Measurements from ENCODE around the gene MLH3.

Gene MLH3

GRCh38 chr14:75064205-75064567 is 12.9 kb upstream of the MLH3 start:
- no peak for DNase-seq

- peak; percentile 49 for DNase-seq
These were observed 12.4 kb upstream of the MLH3 start, which contains the start of gene ACYP1 for GRCh38 chr14:75063491-75064204. Gene ACYP1 (minus strand): TSS chr14:75064024. CDS start chr14:75063553, 471 bp downstream.

- no peak for DNase-seq
These were observed 11.7 kb upstream of the MLH3 start for GRCh38 chr14:75063013-75063412.

GRCh38 chr14:75060420-75060819 is 9.2 kb upstream of the MLH3 start:
- DNase-seq, result no peak

- no peak for DNase-seq
These were observed 8.4 kb upstream of the MLH3 start for GRCh38 chr14:75059642-75060041.

- no peak for DNase-seq
These were observed 3.2 kb upstream of the MLH3 start for GRCh38 chr14:75054421-75054820.

- no peak for DNase-seq
These were observed 2.4 kb upstream of the MLH3 start for GRCh38 chr14:75053396-75054291.

GRCh38 chr14:75051556-75051899 is 261 bp upstream of the MLH3 start:
- DNase-seq, result no peak

GRCh38 chr14:75049731-75050201 is 1.5 kb downstream of the MLH3 start:
- DNase-seq, result no peak

- DNase-seq, result no peak
These were observed 2.1 kb downstream of the MLH3 start for GRCh38 chr14:75049136-75049535.

- DNase-seq, result no peak
These were observed 3.2 kb downstream of the MLH3 start for GRCh38 chr14:75048101-75048500.

GRCh38 chr14:75047506-75047905 is 3.8 kb downstream of the MLH3 start:
- no peak for DNase-seq

GRCh38 chr14:75046899-75047298 is 4.4 kb downstream of the MLH3 start:
- DNase-seq, result no peak

- no peak for DNase-seq
These were observed 5.0 kb downstream of the MLH3 start for GRCh38 chr14:75046275-75046674.

GRCh38 chr14:75044752-75045151 is 6.5 kb downstream of the MLH3 start:
- no peak for DNase-seq

GRCh38 chr14:75044322-75044721 is 6.9 kb downstream of the MLH3 start:
- no peak for DNase-seq

- DNase-seq, result no peak
These were observed 9.2 kb downstream of the MLH3 start for GRCh38 chr14:75042035-75042434.

GRCh38 chr14:75041613-75042012 is 9.7 kb downstream of the MLH3 start:
- DNase-seq, result no peak

- DNase-seq, result no peak
These were observed 10.3 kb downstream of the MLH3 start for GRCh38 chr14:75040959-75041358.

GRCh38 chr14:75040507-75040906 is 10.8 kb downstream of the MLH3 start:
- no peak for DNase-seq

GRCh38 chr14:75032939-75033338 is 18.3 kb downstream of the MLH3 start:
- DNase-seq, result no peak

- no peak for DNase-seq
These were observed 21.1 kb downstream of the MLH3 start for GRCh38 chr14:75030147-75030546.

- DNase-seq, result no peak
These were observed 25.4 kb downstream of the MLH3 start for GRCh38 chr14:75025876-75026275.

GRCh38 chr14:75025082-75025481 is 26.2 kb downstream of the MLH3 start:
- DNase-seq, result no peak
